ENCODE results near the gene RAB6D. TPM values are rescaled to one million over a fixed set of nuclear protein-coding genes. Genes with fewer than 3 reads are reported as not detected.
"Not testable (repeated sequence)": the region's sequence is repeated elsewhere in the genome, so short reads cannot be mapped to it uniquely, and the experiment has no call there.

The RAB6D gene
- total RNA-seq (2022), result not detected in 2 replicates
- Bru-seq, nascent RNA, result not detected
- BruChase-seq, experiment 1, labeled RNA remaining after a 6-hour chase, result percentile 29 among the genes with signal in this experiment
- percentile 14 among the genes with signal in this experiment for BruChase-seq, experiment 2, labeled RNA remaining after a 2-hour chase
- long read RNA-seq, result 0 reads

DNA sequence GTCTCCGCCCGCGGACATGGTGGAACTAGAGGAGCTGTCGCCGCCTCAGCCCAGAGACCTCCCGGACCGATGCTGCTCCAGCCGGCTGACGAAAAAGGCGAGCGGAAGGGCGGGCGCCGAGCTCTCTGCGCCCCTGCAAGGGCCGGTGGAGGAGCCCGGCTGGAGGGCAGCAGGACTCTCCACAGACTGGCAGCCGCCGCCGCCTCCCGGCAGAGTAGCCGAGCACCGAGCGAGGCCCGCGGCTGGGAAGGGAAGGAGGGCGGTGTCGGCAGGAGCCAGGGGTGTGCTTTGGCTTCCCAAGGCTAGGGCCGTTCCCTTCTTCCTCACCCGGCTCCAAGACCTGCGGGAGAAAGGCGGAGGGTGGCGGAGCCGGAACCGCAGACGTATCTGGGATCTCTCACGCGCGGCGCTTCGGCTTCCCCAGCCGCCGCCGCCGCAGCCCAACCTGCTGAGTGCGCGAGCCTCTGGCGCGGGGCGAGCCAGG, at the start of gene RAB6D:
TSS of gene RAB6D (minus strand) at position 466 of the 484 bp plus-strand sequence. CDS start at position 18, 448 bp downstream.
- H3K27me3 Mint-ChIP-seq (ENCODE audit: insufficient read depth, unreplicated experiment), result peaks cover 63% of the 10 kb centered on the region
- POLR2A ChIA-PET; BruUV-seq (replicated peaks); H3K4me3 Mint-ChIP-seq (ENCODE audit: unreplicated experiment); H3K4me1 Mint-ChIP-seq (ENCODE audit: insufficient read depth, unreplicated experiment); H3K27ac Mint-ChIP-seq (ENCODE audit: low read depth, unreplicated experiment); DNase-seq (ENCODE audit: unreplicated experiment); CTCF ChIA-PET; H3K9me3 Mint-ChIP-seq (ENCODE audit: unreplicated experiment); intact Hi-C loops (cut with micrococcal nuclease); H3K36me3 Mint-ChIP-seq (ENCODE audit: insufficient read depth, unreplicated experiment): not testable (repeated sequence)

DNA sequence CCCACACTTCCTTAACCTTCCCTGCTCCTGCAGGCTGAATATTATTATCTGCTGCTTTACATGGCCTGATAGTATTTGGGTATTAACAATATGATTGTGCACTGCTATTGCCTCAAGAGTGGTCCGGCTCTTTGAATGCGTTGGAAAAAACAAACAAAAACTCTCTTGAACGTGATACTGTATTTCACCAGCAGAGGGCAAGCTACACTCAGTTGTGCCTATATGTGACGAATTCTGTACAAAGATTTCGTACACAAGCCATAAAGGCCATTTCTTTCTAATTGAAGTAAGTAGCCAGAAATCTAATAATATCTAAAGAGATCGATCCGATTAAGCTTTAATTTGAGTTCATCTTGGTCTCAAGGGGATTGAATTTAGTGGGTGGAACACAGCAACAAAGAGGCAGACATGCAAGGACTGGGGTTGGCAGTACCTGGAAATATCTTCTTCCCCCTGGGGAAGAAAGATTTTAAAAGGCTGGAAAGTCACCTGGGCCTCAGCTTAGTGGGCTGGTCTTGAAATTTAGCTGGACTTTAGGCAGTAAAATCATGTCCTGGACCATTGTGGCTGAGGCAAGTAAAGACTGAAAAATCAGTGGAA, 49.3 kb upstream of the RAB6D start:
- Mint-ChIP-seq H3K4me3 (ENCODE audit: unreplicated experiment) (no peak overlapping the region), H3K36me3 (ENCODE audit: insufficient read depth, unreplicated experiment) (no peaks in the 10 kb centered on the region), H3K4me1 (ENCODE audit: insufficient read depth, unreplicated experiment) (peaks cover 6% of the 10 kb centered on the region), H3K27me3 (ENCODE audit: insufficient read depth, unreplicated experiment) (peaks cover 81% of the 10 kb centered on the region), H3K27ac (ENCODE audit: low read depth, unreplicated experiment) (no peak overlapping the region), H3K9me3 (ENCODE audit: unreplicated experiment) (no peaks in the 10 kb centered on the region)
- DNase-seq (ENCODE audit: unreplicated experiment), result peak; percentile 66
- no TSS peak for BruUV-seq (replicated peaks)
- POLR2A ChIA-PET, result interaction anchor here (0.6 kb wide), 1 partner anchor 80 kb away, joined by 3 read pairs; no protein-coding TSS in a partner anchor
- TF ChIP-seq, protein P1, sequence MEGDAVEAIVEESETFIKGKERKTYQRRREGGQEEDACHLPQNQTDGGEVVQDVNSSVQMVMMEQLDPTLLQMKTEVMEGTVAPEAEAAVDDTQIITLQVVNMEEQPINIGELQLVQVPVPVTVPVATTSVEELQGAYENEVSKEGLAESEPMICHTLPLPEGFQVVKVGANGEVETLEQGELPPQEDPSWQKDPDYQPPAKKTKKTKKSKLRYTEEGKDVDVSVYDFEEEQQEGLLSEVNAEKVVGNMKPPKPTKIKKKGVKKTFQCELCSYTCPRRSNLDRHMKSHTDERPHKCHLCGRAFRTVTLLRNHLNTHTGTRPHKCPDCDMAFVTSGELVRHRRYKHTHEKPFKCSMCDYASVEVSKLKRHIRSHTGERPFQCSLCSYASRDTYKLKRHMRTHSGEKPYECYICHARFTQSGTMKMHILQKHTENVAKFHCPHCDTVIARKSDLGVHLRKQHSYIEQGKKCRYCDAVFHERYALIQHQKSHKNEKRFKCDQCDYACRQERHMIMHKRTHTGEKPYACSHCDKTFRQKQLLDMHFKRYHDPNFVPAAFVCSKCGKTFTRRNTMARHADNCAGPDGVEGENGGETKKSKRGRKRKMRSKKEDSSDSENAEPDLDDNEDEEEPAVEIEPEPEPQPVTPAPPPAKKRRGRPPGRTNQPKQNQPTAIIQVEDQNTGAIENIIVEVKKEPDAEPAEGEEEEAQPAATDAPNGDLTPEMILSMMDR (IDR thresholded peaks at IDR 0.05; ENCODE audit: unreplicated experiment), result peak; percentile 82
- intact Hi-C loops (cut with micrococcal nuclease), result loop anchor here (1.0 to 10.0 kb wide), 3 partner anchors 82 to 733 kb away; partner anchors contain the start of gene MZT2A
- CTCF ChIA-PET, result interaction anchor here (0.6 to 4.8 kb wide), 21 partner anchors 9 to 388 kb away, joined by 3 to 76 read pairs (median 5); partner anchors contain the start of gene MZT2A

DNA sequence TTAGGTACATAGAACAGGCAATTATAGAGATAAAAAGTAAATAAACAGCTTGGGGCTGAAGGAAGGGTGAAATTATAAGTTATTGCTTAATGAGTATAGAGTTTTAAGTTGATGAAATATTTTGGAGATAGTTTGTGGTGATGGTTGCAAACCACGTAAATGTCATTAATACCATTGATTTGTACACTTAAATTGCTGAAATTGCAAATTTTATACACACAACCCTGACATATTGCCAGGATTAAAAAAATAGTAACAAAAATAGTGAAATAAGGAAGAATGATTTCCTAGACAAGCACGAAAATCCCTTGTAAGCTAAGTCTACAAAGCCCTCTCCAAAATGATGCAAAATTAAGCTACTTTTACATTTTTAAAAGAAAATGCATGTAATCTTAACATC, 46.2 kb upstream of the RAB6D start:
- no TSS peak for BruUV-seq (replicated peaks)
- no peak for DNase-seq (ENCODE audit: unreplicated experiment)
- H3K4me3 Mint-ChIP-seq (ENCODE audit: unreplicated experiment), result no peak overlapping the region
- H3K27ac Mint-ChIP-seq (ENCODE audit: low read depth, unreplicated experiment), result no peak overlapping the region
- POLR2A ChIA-PET, result no interaction called here
- no peaks in the 10 kb centered on the region for H3K9me3 Mint-ChIP-seq (ENCODE audit: unreplicated experiment)
- CTCF ChIA-PET, result interaction anchor here (0.6 to 4.8 kb wide), 2 partner anchors 263 to 461 kb away, joined by 4 to 76 read pairs; no protein-coding TSS in a partner anchor
- H3K4me1 Mint-ChIP-seq (ENCODE audit: insufficient read depth, unreplicated experiment), result peaks cover 6% of the 10 kb centered on the region
- intact Hi-C loops (cut with micrococcal nuclease), result loop anchor here (10.0 kb wide), 1 partner anchor 85 kb away; the partner anchor contains the start of gene MZT2A
- TF ChIP-seq, protein P1 (IDR thresholded peaks at IDR 0.05; ENCODE audit: unreplicated experiment), result no peak
- peaks cover 89% of the 10 kb centered on the region for H3K27me3 Mint-ChIP-seq (ENCODE audit: insufficient read depth, unreplicated experiment)
- H3K36me3 Mint-ChIP-seq (ENCODE audit: insufficient read depth, unreplicated experiment), result no peaks in the 10 kb centered on the region

DNA sequence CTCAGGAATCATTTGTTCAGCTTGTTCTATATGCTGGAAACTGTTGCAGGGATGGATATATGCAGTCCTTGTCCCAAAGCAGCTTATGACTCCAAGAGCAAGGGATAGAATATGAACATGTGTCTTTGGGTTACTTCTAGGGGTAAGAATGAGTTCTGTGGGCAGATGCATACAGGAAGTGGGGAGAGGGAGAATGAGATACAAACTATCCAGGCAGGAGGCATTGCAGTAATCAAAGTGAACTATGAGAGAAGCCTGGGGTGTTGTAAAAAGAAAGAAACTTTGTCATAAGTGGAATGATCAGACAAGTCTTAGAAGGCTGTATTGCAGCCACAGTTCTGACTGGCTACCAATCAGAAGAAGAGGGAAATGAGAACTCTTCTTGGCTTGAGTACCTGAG, 44.8 kb upstream of the RAB6D start:
- no peak for DNase-seq (ENCODE audit: unreplicated experiment)
- H3K4me3 Mint-ChIP-seq (ENCODE audit: unreplicated experiment), result no peak overlapping the region
- H3K9me3 Mint-ChIP-seq (ENCODE audit: unreplicated experiment), result no peaks in the 10 kb centered on the region
- ChIA-PET CTCF (interaction anchor here (1.1 to 3.6 kb wide), 3 partner anchors 84 to 265 kb away, joined by 4 to 14 read pairs (median 7); partner anchors contain the start of gene MZT2A), POLR2A (no interaction called here)
- peaks cover 6% of the 10 kb centered on the region for H3K4me1 Mint-ChIP-seq (ENCODE audit: insufficient read depth, unreplicated experiment)
- intact Hi-C loops (cut with micrococcal nuclease), result no loop called here
- H3K27me3 Mint-ChIP-seq (ENCODE audit: insufficient read depth, unreplicated experiment), result peaks cover 97% of the 10 kb centered on the region
- no peak overlapping the region for H3K27ac Mint-ChIP-seq (ENCODE audit: low read depth, unreplicated experiment)
- TF ChIP-seq, protein P1 (IDR thresholded peaks at IDR 0.05; ENCODE audit: unreplicated experiment), result no peak
- no TSS peak for BruUV-seq (replicated peaks)
- H3K36me3 Mint-ChIP-seq (ENCODE audit: insufficient read depth, unreplicated experiment), result no peaks in the 10 kb centered on the region

All from MCF 10A (cell line).